OCI-LY7 (cell line): Measurements from ENCODE around the gene EHBP1. TPM values are rescaled to one million over a fixed set of nuclear protein-coding genes. Genes with fewer than 3 reads are reported as not detected.

ENCODE experiments used
- BruUV-seq: library from RNA; stranded (reverse); fragments of 400-500 nt; replicated peaks from 2 replicates; lab custom pipeline; 2021; lab: Mats Ljungman, UMichigan
- CTCF ChIA-PET: fragments of 300-600 bp; sonication (Branson Sonifier 250); formaldehyde crosslinking; loops from one replicate; lab custom pipeline; 2022; ENCODE audit warnings: antibody characterized with exemption; ENCODE audit not compliant: unreplicated experiment; lab: Charles Lee
- POLR2A ChIA-PET: fragments of 300-600 bp; sonication (Branson Sonifier 250); formaldehyde crosslinking; loops from one replicate; lab custom pipeline; 2022; ENCODE audit warnings: antibody characterized with exemption; lab: Charles Lee
- DNase-seq: peaks from one replicate; pipeline ENCODE4 v3.0.0-alpha.2; 2015; ENCODE audit warnings: low spot score
- H2AFZ ChIP-seq: fragments of 200-600 bp; sonication (generic), shearing (Covaris generic); 2 replicates; pipeline ENCODE4 v1.6.1; 2014; ENCODE audit warnings: mild to moderate bottlenecking, antibody characterized with exemption, low read length, moderate library complexity
- H3K27ac ChIP-seq: fragments of 200-600 bp; sonication (generic); 2 replicates; pipeline ENCODE4 v1.5.1; 2014; ENCODE audit warnings: mixed run types, low read depth, mild to moderate bottlenecking, moderate library complexity, low read length, inconsistent platforms; ENCODE audit not compliant: poor library complexity, severe bottlenecking
- H3K36me3 ChIP-seq: fragments of 200-600 bp; sonication (generic); 2 replicates; pipeline ENCODE4 v1.6.1; 2014; ENCODE audit warnings: mild to moderate bottlenecking, antibody characterized with exemption, low read length, moderate library complexity, mixed read lengths; ENCODE audit not compliant: insufficient read depth
- H3K4me1 ChIP-seq: fragments of 200-600 bp; sonication (generic); 2 replicates; pipeline ENCODE4 v1.5.1; 2014; ENCODE audit warnings: mild to moderate bottlenecking, low read length; ENCODE audit not compliant: insufficient read depth, poor library complexity, severe bottlenecking
- H3K4me2 ChIP-seq: fragments of 200-600 bp; sonication (generic); 2 replicates; pipeline ENCODE4 v1.6.1; 2014; ENCODE audit warnings: mild to moderate bottlenecking, low read length
- H3K4me3 ChIP-seq: fragments of 200-600 bp; sonication (generic); 2 replicates; pipeline ENCODE4 v1.5.1; 2014; ENCODE audit warnings: mild to moderate bottlenecking, low read depth, low read length; ENCODE audit not compliant: poor library complexity, severe bottlenecking
- H3K79me2 ChIP-seq: fragments of 200-600 bp; sonication (generic); 2 replicates; pipeline ENCODE4 v1.6.1; 2016; ENCODE audit warnings: low read depth, mild to moderate bottlenecking, low read length, moderate library complexity, mixed read lengths; ENCODE audit not compliant: insufficient read depth
- H3K9me2 ChIP-seq: fragments of 200-600 bp; sonication (generic); 2 replicates; pipeline ENCODE4 v1.6.1; 2016; ENCODE audit warnings: mild to moderate bottlenecking, low read length, mixed read lengths; ENCODE audit not compliant: insufficient read depth
- H3K9me3 ChIP-seq: fragments of 200-600 bp; sonication (generic); 2 replicates; pipeline ENCODE4 v1.6.1; 2014; ENCODE audit warnings: mild to moderate bottlenecking, mixed run types, low read length, mixed read lengths
- H4K20me1 ChIP-seq: fragments of 200-600 bp; sonication (generic); 2 replicates; pipeline ENCODE4 v1.6.1; 2014; ENCODE audit warnings: mild to moderate bottlenecking, antibody characterized with exemption, low read length, moderate library complexity, mixed read lengths; ENCODE audit not compliant: insufficient read depth
- CTCF ChIP-seq: fragments of 200-600 bp; sonication (generic); conservative IDR thresholded peaks from 2 replicates; pipeline ENCODE4 v1.5.1; 2014; ENCODE audit warnings: mild to moderate bottlenecking, antibody characterized with exemption, low read length, moderate library complexity, mixed read lengths
- EZH2phosphoT487 ChIP-seq: fragments of 200-600 bp; sonication (generic); IDR thresholded peaks from 2 replicates; pipeline ENCODE4 v1.6.1; 2018; ENCODE audit warnings: low read depth, borderline replicate concordance, mild to moderate bottlenecking, mixed run types, antibody characterized with exemption, low read length, moderate library complexity, mixed read lengths
- intact Hi-C: fragments of 100-400 bp; cut with micrococcal nuclease; formaldehyde crosslinking; loops from one replicate; pipeline ENCODE4 v1.10.0; 2022; ENCODE audit not compliant: unreplicated experiment
- total RNA-seq, 2 experiments: library from RNA; depleted of rRNA in 1 of 2; stranded (reverse); fragments of >200 nt in 1 of 2; shearing (Covaris generic) in 1 of 2; gene quantifications; 2 replicates each; pipeline ENCODE4 v1.2.3, GENCODE V29; 2014 to 2022

The EHBP1 gene
- total RNA-seq, 2 experiments from 2014 or later = 26.8 to 34.1 TPM

DNA sequence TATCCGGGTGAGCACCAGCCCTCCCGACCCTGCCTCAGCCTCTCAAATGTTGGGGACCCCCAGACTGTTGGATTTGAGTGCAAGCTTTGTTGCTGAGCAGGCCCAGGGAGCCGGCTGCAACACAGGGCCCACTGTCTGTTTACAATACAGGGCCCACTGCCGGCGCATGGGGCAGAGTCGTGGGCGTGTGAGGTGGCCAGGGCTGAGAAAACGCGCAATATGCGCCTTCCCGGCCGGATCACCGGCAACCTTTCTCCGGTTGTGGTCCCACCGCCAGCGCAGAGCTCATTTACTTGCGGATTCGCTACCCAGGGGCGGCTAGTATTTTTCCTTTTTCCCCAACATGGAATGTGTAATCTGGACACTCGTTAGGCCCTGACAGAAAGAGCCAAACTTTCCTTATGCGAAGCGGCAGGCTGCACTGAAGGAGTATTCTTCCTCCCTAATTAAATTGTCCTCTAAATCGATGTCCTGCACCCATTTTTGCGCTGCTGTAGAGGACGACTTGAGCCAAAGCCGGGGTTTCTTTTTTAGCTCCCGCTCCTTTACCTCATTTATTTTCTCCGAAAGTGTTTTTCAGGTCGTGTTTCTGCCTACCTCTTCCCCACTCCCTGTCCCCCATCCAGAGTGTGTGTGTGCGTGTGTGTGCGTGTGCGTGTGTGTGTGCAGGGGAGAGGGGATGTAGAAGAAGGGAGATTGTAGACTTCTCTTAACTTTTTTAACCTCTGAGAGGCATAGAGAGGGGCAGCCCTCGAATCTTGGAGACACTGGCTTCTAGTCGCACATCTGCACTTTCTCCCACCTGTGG lies 347.8 kb downstream of the EHBP1 start:
- H3K4me3 ChIP-seq = no peak overlapping the region
- H3K27ac ChIP-seq = no peak overlapping the region
- CTCF ChIA-PET = no interaction called here
- no peak overlapping the region for H3K4me2 ChIP-seq
- H3K4me1 ChIP-seq = peaks cover 5% of the 10 kb centered on the region
- H4K20me1 ChIP-seq = no peaks in the 10 kb centered on the region
- no peak overlapping the region for H2AFZ ChIP-seq
- H3K9me2 ChIP-seq = no peaks in the 10 kb centered on the region
- no peak for DNase-seq
- TF ChIP-seq EZH2phosphoT487 = no peak
- TF ChIP-seq CTCF = no peak
- intact Hi-C loops = no loop called here
- BruUV-seq = no TSS peak
- no peaks in the 10 kb centered on the region for H3K9me3 ChIP-seq
- H3K36me3 ChIP-seq = no peaks in the 10 kb centered on the region
- POLR2A ChIA-PET = no interaction called here
- no peaks in the 10 kb centered on the region for H3K79me2 ChIP-seq

- Histone ChIP-seq H3K36me3 (no peaks in the 10 kb centered on the region), H3K4me3 (no peak overlapping the region), H3K9me3 (no peaks in the 10 kb centered on the region), H3K79me2 (no peaks in the 10 kb centered on the region), H3K9me2 (no peaks in the 10 kb centered on the region), H2AFZ (no peak overlapping the region), H3K27ac (no peak overlapping the region), H4K20me1 (no peaks in the 10 kb centered on the region), H3K4me1 (peaks cover 5% of the 10 kb centered on the region), H3K4me2 (no peak overlapping the region; the same call in 1 of the 2 replicates)
- intact Hi-C loops = no loop called here
- ChIA-PET POLR2A (no interaction called here), CTCF (no interaction called here)
- TF ChIP-seq CTCF = peak; percentile 72
- no peak for TF ChIP-seq EZH2phosphoT487
- no TSS peak for BruUV-seq
- DNase-seq = peak; percentile 8
Observed at GRCh38 chr2:63053889-63054602, 348.5 kb downstream of the EHBP1 start.

DNA sequence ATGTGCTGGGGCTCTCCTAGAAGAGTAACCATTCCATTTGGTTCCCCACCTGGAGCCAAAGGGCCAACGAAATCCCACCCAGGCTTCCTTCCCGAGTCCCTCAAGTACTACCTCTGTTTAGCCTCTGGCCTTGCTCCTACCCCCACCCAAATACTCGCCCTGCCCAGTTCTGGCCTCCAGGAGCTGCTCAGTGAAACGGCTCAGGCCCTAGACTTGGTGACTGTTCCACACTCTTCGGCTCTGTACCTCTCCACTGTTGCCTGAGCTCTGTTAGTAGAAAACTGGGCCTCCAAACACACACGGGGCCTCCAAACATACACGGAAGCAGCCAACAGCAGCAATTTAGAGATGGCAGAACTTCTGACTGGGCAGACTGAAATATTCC lies 349.3 kb downstream of the EHBP1 start:
- intact Hi-C loops = no loop called here
- Histone ChIP-seq H3K4me1 (no peaks in the 10 kb centered on the region), H3K36me3 (no peaks in the 10 kb centered on the region), H3K27ac (no peak overlapping the region), H3K9me2 (no peaks in the 10 kb centered on the region), H3K79me2 (no peaks in the 10 kb centered on the region), H2AFZ (no peak overlapping the region), H3K4me2 (no peak overlapping the region), H3K9me3 (no peaks in the 10 kb centered on the region), H4K20me1 (no peaks in the 10 kb centered on the region), H3K4me3 (no peak overlapping the region)
- TF ChIP-seq EZH2phosphoT487 = no peak
- TF ChIP-seq CTCF = no peak
- ChIA-PET CTCF (no interaction called here), POLR2A (no interaction called here)
- no peak for DNase-seq
- BruUV-seq = no TSS peak
